ENCODE measurements around the gene PANK2.

- TF ChIP-seq CTCF (optimal IDR thresholded peaks at IDR 0.05 in 1 of 3, IDR thresholded peaks at IDR 0.05 in 1 of 3, conservative IDR thresholded peaks at IDR 0.05 in 1 of 3; ENCODE audit: extremely low read depth in 1 of 3, insufficient read depth in 2 of 3, low read length in 3 of 3), result no peak
- TF ChIP-seq EZH2 (IDR thresholded peaks at IDR 0.05; ENCODE audit: low read length), result no peak
Observed at GRCh38 chr20:3933218-3933617, 44.0 kb downstream of the PANK2 start.

Data from keratinocyte (primary cell).